DND-41 (cell line): ENCODE results near the gene RAB28.

ENCODE experiments used
- EZH2 ChIP-seq: IDR thresholded peaks from 3 replicates; pipeline ENCODE4 v1.6.1; 2012; ENCODE audit warnings: borderline replicate concordance, low read depth, mild to moderate bottlenecking, moderate library complexity, low read length, inconsistent platforms; ENCODE audit not compliant: severe bottlenecking
- TF ChIP-seq, protein P1 (sequence below): IDR thresholded peaks from 2 replicates; pipeline ENCODE4 v1.5.1; 2012; ENCODE audit warnings: borderline replicate concordance, low read length, moderate library complexity, mild to moderate bottlenecking; ENCODE audit not compliant: poor library complexity, severe bottlenecking; ENCODE audit errors: extremely low read depth

DNA sequence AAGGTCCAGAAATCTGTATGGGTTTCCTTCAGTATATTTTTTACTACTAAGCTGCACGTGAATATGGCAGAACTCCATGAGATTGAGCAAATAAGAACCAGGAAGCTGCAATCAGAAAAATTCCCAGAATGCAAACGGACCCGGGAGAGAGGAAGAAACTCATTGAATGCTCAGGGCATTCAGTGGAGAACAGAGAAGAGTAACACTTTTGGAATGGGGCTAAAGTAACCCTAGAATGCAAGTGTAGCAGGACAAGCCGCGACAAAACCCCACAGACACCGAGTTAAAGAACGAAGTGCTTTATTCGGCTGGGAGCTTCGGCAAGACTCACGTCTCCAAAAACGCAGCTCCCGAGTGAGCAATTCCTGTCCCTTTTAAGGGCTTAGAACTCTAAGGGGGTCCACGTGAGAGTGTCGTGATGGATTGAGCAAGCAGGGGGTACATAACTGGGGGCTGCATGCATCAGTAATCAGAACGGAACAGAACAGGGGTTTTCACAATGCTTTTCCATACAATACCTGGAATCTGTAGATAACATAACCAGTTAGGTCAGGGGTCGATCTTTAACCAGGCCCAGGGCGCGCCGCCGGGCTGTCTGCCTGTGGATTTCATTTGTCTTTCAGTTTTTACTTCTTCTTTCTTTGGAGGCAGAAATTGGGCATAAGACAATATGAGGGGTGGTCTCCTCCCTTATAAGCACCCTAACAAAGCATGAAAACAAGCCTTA is 56.4 kb downstream of the RAB28 start:
- TF ChIP-seq, protein P1, sequence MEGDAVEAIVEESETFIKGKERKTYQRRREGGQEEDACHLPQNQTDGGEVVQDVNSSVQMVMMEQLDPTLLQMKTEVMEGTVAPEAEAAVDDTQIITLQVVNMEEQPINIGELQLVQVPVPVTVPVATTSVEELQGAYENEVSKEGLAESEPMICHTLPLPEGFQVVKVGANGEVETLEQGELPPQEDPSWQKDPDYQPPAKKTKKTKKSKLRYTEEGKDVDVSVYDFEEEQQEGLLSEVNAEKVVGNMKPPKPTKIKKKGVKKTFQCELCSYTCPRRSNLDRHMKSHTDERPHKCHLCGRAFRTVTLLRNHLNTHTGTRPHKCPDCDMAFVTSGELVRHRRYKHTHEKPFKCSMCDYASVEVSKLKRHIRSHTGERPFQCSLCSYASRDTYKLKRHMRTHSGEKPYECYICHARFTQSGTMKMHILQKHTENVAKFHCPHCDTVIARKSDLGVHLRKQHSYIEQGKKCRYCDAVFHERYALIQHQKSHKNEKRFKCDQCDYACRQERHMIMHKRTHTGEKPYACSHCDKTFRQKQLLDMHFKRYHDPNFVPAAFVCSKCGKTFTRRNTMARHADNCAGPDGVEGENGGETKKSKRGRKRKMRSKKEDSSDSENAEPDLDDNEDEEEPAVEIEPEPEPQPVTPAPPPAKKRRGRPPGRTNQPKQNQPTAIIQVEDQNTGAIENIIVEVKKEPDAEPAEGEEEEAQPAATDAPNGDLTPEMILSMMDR: no peak
- no peak for TF ChIP-seq EZH2
